HG02840 (cell line): ENCODE results near the gene SPATA31C2.
"Not testable (repeated sequence)": the region's sequence is repeated elsewhere in the genome, so short reads cannot be mapped to it uniquely, and the experiment has no call there.

Experiments
- ATAC-seq: cut with Tn5 transposase; IDR thresholded peaks from one replicate; pipeline ENCODE4 v1.9.1; 2021; ENCODE audit warnings: mild to moderate bottlenecking, moderate library complexity, moderate number of reproducible peaks; ENCODE audit not compliant: unreplicated experiment, low FRiP score

Gene SPATA31C2

GRCh38 chr9:88138375-88138774 is at the start of gene SPATA31C2:
Gene SPATA31C2 (minus strand): TSS chr9:88138475. CDS start chr9:88138446, 29 bp downstream.
- ATAC-seq = not testable (repeated sequence)

GRCh38 chr9:88187631-88188030 is 49.4 kb upstream of the SPATA31C2 start:
- ATAC-seq = no peak

- ATAC-seq = no peak
Observed at GRCh38 chr9:88186495-88187110, 48.3 kb upstream of the SPATA31C2 start.

GRCh38 chr9:88184976-88185375 is 46.7 kb upstream of the SPATA31C2 start:
- ATAC-seq = no peak

GRCh38 chr9:88183798-88184495 is 45.7 kb upstream of the SPATA31C2 start:
- no peak for ATAC-seq

- ATAC-seq = no peak
Observed at GRCh38 chr9:88182501-88182900, 44.2 kb upstream of the SPATA31C2 start.

GRCh38 chr9:88180081-88180765 is 41.9 kb upstream of the SPATA31C2 start:
- no peak for ATAC-seq

GRCh38 chr9:88179062-88179521 is 40.8 kb upstream of the SPATA31C2 start:
- no peak for ATAC-seq

GRCh38 chr9:88178641-88179040 is 40.4 kb upstream of the SPATA31C2 start:
- no peak for ATAC-seq

- ATAC-seq = no peak
Observed at GRCh38 chr9:88177371-88177770, 39.1 kb upstream of the SPATA31C2 start.

- no peak for ATAC-seq
Observed at GRCh38 chr9:88174324-88174723, 36.0 kb upstream of the SPATA31C2 start.

- no peak for ATAC-seq
Observed at GRCh38 chr9:88173378-88173999, 35.2 kb upstream of the SPATA31C2 start.

- no peak for ATAC-seq
Observed at GRCh38 chr9:88169700-88170099, 31.4 kb upstream of the SPATA31C2 start.

GRCh38 chr9:88168564-88168963 is 30.3 kb upstream of the SPATA31C2 start:
- no peak for ATAC-seq

- no peak for ATAC-seq
Observed at GRCh38 chr9:88166660-88167059, 28.4 kb upstream of the SPATA31C2 start.

GRCh38 chr9:88164850-88165249 is 26.6 kb upstream of the SPATA31C2 start:
- no peak for ATAC-seq

- ATAC-seq = no peak
Observed at GRCh38 chr9:88161144-88161543, 22.9 kb upstream of the SPATA31C2 start.

GRCh38 chr9:88143957-88144625 is 5.8 kb upstream of the SPATA31C2 start:
- ATAC-seq = no peak

- no peak for ATAC-seq
Observed at GRCh38 chr9:88143179-88143578, 4.9 kb upstream of the SPATA31C2 start.

- ATAC-seq = not testable (repeated sequence)
Observed at GRCh38 chr9:88133552-88133951, 4.7 kb downstream of the SPATA31C2 start.
